ENCODE results near the gene TSC2.

TSC2 gene

DNA sequence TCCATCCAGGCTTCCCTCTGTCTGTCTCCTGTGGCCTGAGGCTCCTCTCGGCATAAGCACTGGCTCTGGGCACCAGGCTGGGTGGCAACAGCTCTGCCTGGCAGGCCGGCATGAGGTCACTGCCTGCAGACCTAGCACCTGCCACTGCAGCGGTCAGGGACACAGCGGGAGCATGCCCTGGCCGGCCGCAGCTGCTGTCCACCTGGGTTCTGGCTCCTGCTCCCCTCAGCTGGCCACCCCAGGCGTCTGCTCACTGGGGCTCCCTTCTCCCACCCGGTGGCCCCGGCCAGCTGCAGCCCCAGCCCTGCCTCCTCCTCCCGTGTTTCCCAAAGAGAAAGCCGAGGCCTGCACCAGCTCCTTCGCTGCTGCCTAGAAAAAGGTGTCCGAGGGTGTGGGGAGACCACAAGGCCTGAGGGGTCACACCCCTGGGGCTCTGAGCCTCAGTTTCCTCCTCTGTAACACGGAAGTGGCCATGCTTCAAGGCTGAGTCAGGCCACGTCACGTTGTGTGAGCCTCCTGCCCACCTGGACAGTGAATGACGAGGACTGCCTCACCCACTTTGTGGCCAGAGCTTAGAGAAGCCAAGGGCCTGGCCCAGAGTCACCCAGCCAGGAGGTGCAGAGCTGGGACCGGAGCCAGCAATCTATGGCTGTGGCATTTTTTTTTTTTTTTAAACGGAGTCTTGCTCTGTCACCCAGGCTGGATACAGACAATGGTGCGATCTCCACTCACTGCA is 6.8 kb upstream of the TSC2 start:
- in situ Hi-C loops (cut with MboI; ENCODE audit: low sequenced_read_pairs): no loop called here

DNA sequence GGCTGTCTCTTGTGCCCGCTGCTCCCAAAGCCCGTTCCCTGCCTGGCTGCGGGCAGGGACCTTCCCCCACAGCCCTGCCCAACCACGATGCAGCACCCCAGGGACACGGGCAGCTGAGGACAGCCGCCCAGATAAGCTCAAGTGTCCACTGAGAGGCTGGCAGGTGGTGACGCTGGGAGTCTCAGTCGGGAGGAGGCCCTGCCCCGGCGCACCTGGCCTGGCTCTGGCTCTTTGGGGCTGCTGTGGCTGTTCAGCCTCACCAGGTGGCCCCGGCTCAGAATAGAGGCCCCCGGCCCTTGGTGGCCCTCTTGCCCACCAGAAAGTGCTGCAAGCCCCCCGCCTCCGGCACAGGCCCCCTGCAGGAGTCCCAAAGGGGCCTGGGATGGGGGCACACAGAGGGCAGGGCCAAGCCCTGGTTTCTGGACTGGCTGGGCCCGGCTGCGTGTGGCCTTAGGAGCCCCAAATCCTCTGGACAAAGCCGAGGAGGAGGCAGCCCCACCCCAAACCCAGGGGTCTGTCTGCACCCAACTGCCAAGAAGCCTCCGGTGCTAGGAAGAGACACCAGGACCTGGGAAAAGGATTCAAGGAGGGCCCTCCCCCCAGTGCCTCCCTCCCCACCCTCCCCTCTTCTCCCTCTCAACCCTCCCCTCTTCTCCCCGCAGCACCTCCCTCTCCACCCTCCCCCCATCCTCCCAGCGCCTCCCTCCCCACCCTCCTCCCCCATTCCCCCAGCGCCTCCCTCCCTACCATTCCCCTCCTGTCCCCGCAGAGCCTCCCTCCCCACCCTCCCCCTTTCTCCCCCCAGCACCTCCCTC is 5.4 kb upstream of the TSC2 start:
- in situ Hi-C loops (cut with MboI; ENCODE audit: low sequenced_read_pairs): no loop called here

GRCh38 chr16:2042986-2043666 is 4.7 kb upstream of the TSC2 start:
- in situ Hi-C loops (cut with MboI; ENCODE audit: low sequenced_read_pairs): no loop called here

- in situ Hi-C loops (cut with MboI; ENCODE audit: low sequenced_read_pairs): no loop called here
These were observed 3.9 kb upstream of the TSC2 start for GRCh38 chr16:2043667-2044451.

- in situ Hi-C loops (cut with MboI; ENCODE audit: low sequenced_read_pairs): no loop called here
These were observed 3.2 kb upstream of the TSC2 start for GRCh38 chr16:2044541-2044940.

DNA sequence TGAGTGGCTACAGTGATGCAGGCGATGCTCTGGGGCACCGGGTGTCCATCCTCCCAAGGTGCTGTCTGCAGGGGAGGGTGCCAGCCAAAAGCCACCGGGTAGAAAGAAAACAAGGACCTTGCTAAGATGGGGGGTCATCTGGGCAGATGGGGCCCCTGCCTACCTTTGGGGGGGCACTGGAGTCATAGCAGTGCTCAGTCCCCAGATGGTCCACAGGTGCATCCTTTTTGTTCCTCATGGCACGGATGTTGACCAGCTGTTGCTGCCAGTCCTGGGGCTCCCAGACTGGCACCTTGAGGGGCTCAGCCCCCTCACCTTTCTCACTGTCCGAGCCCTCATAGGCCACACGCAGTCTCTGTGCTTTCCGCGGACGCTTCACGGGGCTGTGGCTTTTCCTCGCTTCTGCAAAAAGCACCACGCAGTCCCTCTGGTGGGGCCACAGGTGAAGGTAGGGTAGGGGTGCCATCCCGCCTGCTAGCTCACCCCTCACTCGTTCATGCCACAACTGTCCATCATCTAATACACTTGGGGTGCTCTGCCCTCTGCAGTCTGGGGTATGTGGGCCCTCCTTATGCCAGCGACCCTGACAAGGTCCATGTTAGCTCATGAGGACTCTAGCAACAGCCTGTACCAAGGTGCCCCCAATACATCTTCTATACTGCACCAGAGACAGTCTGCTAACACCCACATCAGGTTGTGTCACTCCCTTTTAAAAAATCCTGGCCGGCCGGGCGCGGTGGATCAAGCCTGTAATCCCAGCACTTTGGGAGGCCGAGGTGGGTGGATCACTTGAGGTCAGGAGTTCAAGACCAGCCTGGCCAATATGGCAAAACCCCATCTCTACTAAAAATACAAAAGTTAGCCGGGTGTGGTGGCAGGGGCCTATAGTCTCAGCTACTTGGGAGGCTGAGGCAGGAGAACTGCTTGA is 1.6 kb upstream of the TSC2 start:
- in situ Hi-C loops (cut with MboI; ENCODE audit: low sequenced_read_pairs): no loop called here

DNA sequence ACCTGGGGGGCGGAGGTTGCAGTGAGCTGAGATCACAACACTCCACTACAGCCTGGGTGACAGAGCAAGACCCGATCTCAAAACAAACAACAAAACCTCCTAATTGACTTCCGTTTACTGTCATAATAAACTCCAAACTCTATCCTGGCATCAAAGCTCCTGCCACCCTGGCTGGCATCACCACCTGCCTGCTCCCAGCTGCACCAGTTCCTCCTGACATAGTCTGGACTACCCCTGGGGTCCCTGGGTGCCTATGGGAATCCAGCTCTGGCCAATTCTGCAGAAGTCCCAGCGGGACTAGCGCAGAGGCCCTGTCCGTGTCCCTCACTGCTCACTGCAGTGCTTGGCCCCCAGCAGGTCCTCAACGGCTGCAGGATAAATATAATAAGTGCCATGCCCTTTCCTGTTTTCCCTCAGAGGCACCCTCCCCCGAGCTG is 874 bp upstream of the TSC2 start:
- in situ Hi-C loops (cut with MboI; ENCODE audit: low sequenced_read_pairs): no loop called here

- in situ Hi-C loops (cut with MboI; ENCODE audit: low sequenced_read_pairs): no loop called here
These were observed 345 bp downstream of the TSC2 start for GRCh38 chr16:2048116-2048543.

- in situ Hi-C loops (cut with MboI; ENCODE audit: low sequenced_read_pairs): no loop called here
These were observed 5.4 kb downstream of the TSC2 start for GRCh38 chr16:2053211-2053610.

- in situ Hi-C loops (cut with MboI; ENCODE audit: low sequenced_read_pairs): no loop called here
These were observed 6.1 kb downstream of the TSC2 start for GRCh38 chr16:2053897-2054296.

- in situ Hi-C loops (cut with MboI; ENCODE audit: low sequenced_read_pairs): no loop called here
These were observed 6.9 kb downstream of the TSC2 start for GRCh38 chr16:2054543-2055245.

DNA sequence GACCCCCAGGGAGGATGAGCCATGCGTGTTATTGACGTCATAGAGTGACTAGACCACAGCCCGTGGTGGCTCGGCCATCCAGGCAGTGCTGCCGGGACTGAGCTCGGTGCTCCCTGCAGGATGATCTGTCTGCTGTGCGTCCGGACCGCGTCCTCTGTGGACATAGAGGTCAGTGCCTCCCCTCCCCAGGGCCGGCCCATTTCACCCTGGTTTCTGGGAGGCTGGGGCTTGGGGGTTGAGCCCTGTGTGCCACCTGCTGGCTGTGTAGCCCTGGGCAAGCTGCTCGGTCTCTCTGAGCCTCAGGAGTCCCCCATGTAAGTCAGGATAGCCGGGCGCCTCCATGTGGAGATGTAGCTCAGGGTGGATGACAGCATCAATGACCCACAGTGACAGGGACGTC is 8.3 kb downstream of the TSC2 start:
- in situ Hi-C loops (cut with MboI; ENCODE audit: low sequenced_read_pairs): no loop called here

GRCh38 chr16:2056681-2057407 is 9.1 kb downstream of the TSC2 start:
- in situ Hi-C loops (cut with MboI; ENCODE audit: low sequenced_read_pairs): no loop called here

- in situ Hi-C loops (cut with MboI; ENCODE audit: low sequenced_read_pairs): no loop called here
These were observed 9.7 kb downstream of the TSC2 start for GRCh38 chr16:2057438-2057837.

DNA sequence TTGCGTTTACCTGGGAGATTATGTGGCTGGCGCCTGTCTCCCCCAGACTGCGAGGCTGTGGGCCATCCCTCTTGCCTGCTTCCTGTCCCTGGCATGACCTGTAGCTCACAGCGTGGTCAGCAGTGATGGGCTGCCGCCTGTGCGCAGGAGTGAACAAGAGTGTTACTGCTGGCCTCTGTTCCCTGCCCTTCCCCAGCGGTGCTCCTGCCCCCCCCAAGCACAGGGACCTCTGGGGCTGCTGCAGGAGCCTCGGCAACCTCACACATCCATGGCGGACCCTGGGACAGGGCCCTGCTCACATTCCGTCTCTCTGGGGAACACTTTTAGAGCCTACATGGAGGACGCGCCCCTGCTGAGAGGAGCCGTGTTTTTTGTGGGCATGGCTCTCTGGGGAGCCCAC is 10.6 kb downstream of the TSC2 start:
- in situ Hi-C loops (cut with MboI; ENCODE audit: low sequenced_read_pairs): no loop called here

DNA sequence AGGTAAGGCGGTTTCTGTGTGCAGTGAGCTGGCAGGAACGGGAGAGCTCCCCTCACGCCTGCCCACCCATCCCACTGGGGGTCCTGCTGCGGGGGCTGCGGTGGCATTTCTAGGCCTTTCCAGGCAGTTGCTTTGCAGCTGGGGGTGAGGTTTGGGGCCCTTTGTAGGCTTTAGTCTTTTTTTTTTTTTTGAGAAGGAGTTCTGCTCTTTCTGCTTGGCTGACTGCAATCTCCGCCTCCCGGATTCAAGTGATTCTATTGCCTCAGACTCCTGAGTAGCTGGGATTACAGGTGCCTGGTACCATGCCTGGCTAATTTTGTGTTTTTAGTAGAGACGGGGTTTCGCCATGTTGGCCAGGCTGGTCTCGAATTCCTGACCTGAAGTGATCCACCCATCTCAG is 11.1 kb downstream of the TSC2 start:
- in situ Hi-C loops (cut with MboI; ENCODE audit: low sequenced_read_pairs): no loop called here

DNA sequence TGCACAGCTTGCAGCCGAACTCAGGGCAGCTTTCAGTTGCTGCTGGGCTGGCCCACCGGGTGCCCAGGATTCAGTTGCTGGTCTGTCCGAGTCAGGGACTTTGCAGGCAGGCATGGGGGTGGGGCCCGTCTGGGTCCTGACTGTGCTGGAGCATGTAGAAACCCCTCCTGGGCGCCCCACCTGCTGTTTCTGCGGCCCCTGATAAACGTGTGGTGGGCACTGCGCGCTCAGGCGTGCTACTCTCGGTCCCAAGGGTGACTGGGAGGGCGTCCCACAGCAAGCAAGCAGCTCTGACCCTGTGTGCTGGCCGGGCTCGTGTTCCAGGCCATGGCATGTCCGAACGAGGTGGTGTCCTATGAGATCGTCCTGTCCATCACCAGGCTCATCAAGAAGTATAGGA is 12.6 kb downstream of the TSC2 start:
- in situ Hi-C loops (cut with MboI; ENCODE audit: low sequenced_read_pairs): no loop called here

DNA sequence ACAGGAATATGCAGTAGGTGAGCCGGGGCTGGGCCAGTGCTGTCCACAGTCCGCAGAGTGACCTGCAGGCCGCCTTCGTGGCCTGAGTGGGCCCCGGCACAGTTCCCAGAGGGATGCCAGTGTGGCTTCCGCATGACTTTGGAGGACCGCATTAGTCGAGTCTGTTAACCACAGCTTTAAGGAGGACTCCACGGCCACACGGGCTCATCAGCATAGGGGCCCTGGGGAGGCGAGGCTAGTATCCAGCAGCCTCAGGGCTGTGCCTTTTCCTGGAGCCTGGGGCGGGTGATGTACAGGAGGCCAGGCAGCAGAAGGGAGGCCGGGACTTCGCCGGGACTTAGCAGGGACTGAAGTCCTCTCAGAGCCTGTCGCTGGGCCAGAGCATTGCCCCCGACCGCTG is 13.2 kb downstream of the TSC2 start:
- in situ Hi-C loops (cut with MboI; ENCODE audit: low sequenced_read_pairs): no loop called here

GRCh38 chr16:2061526-2061925 is 13.7 kb downstream of the TSC2 start:
- in situ Hi-C loops (cut with MboI; ENCODE audit: low sequenced_read_pairs): no loop called here
